H1 (cell line): ENCODE measurements around the gene R3HDM1. TPM values are rescaled to one million over a fixed set of nuclear protein-coding genes. Genes with fewer than 3 reads are reported as not detected.

Source experiments
- CTCF ChIA-PET: fragments of 300-600 bp; sonication (Branson Sonifier 250); formaldehyde crosslinking; loops from one replicate; lab custom pipeline; 2021; ENCODE audit not compliant: partially characterized antibody; lab: Charles Lee
- POLR2A ChIA-PET: fragments of 300-600 bp; sonication (Branson Sonifier 250); formaldehyde crosslinking; loops from one replicate; lab custom pipeline; 2021; ENCODE audit warnings: inconsistent platforms; ENCODE audit not compliant: partially characterized antibody; lab: Charles Lee
- DNase-seq, 2 experiments: peaks; one replicate each; pipeline versions ENCODE4 v3.0.0 to v3.0.0-alpha.2; 2010 to 2022; ENCODE audit warnings: low spot score in 2 of 2, low read depth in 1 of 2, mixed read lengths in 1 of 2
- FAIRE-seq: peaks from 2 replicates; lab custom pipeline; 2011; peaks lifted over from hg19 to GRCh38; lab: Jason Lieb, UNC
- H2AFZ ChIP-seq: 2 replicates; pipeline ENCODE4 v1.8.1; 2012; ENCODE audit warnings: low read length, inconsistent platforms
- H2AK5ac ChIP-seq: 2 replicates; pipeline ENCODE4 v1.6.1; 2013; ENCODE audit warnings: low read depth, low read length
- H2BK120ac ChIP-seq: replicated peaks from 2 replicates; pipeline ENCODE3; 2013; ENCODE audit warnings: low read depth, low read length, inconsistent platforms
- H2BK12ac ChIP-seq: 2 replicates; pipeline ENCODE4 v1.6.1; 2013; ENCODE audit warnings: low read depth, low read length
- H2BK15ac ChIP-seq: 2 replicates; pipeline ENCODE4 v1.6.1; 2013; ENCODE audit warnings: low read length
- H2BK20ac ChIP-seq: 2 replicates; pipeline ENCODE4 v1.6.1; 2013; ENCODE audit warnings: low read length
- H2BK5ac ChIP-seq: 2 replicates; pipeline ENCODE4 v1.6.1; 2013; ENCODE audit warnings: low read depth, low read length
- H3K14ac ChIP-seq: 2 replicates; pipeline ENCODE4 v1.6.1; 2013; ENCODE audit warnings: inconsistent platforms; ENCODE audit not compliant: insufficient read length
- H3K18ac ChIP-seq: 2 replicates; pipeline ENCODE4 v1.6.1; 2013; ENCODE audit warnings: low read length; ENCODE audit errors: extremely low read depth
- H3K23ac ChIP-seq: 2 replicates; pipeline ENCODE4 v1.6.1; 2013; ENCODE audit warnings: inconsistent platforms; ENCODE audit not compliant: insufficient read length
- H3K23me2 ChIP-seq: 2 replicates; pipeline ENCODE4 v1.6.1; 2013; ENCODE audit warnings: low read depth, low read length
- H3K27ac ChIP-seq: 2 replicates; pipeline ENCODE4 v1.6.1; 2011; ENCODE audit warnings: low read depth, low read length, inconsistent platforms
- H3K27me3 ChIP-seq, 4 experiments: replicated peaks in 1 of 4; 1 replicate in 1 of 4; 2 replicates in 3 of 4; pipeline versions ENCODE4 v1.6.1 to v1.8.1; 2011 to 2013; ENCODE audit warnings: low read length in 3 of 4, mild to moderate bottlenecking in 3 of 4, inconsistent platforms in 2 of 4, mixed read lengths in 2 of 4, moderate library complexity in 1 of 4; ENCODE audit not compliant: control insufficient read depth in 3 of 4, insufficient read depth in 3 of 4; ENCODE audit errors: extremely low read depth in 1 of 4
- H3K36me3 ChIP-seq, 4 experiments: 2 replicates each; pipeline versions ENCODE4 v1.6.1 to v1.8.1; 2011 to 2013; ENCODE audit warnings: mild to moderate bottlenecking in 4 of 4, low read length in 3 of 4, moderate library complexity in 2 of 4, control low read depth in 1 of 4, inconsistent platforms in 1 of 4; ENCODE audit not compliant: insufficient read depth in 4 of 4, control insufficient read depth in 2 of 4
- H3K4ac ChIP-seq: replicated peaks from 2 replicates; pipeline ENCODE3; 2013; ENCODE audit warnings: low read length, low read depth, mixed read lengths, inconsistent platforms; ENCODE audit not compliant: insufficient read length
- H3K4me1 ChIP-seq, 4 experiments: replicated peaks in 1 of 4; 1 replicate in 1 of 4; 2 replicates in 3 of 4; pipeline versions ENCODE4 v1.6.1 to v1.8.1; 2011 to 2013; ENCODE audit warnings: low read length in 3 of 4, inconsistent platforms in 2 of 4, mixed read lengths in 1 of 4; ENCODE audit not compliant: insufficient read depth in 4 of 4, control insufficient read depth in 3 of 4
- H3K4me2 ChIP-seq, 2 experiments: 2 replicates each; pipeline versions ENCODE4 v1.6.1 to v1.8.1; 2011 to 2013; ENCODE audit warnings: low read depth in 2 of 2, low read length in 2 of 2, control low read depth in 1 of 2, inconsistent platforms in 1 of 2, mild to moderate bottlenecking in 1 of 2; ENCODE audit not compliant: insufficient read depth in 1 of 2
- H3K4me3 ChIP-seq, 4 experiments: fragments of 200-600, 300-600 bp in 1 of 4; sonication (generic), shearing (Covaris generic), sonication (Bioruptor Twin) in 1 of 4; 2 replicates each; pipeline versions ENCODE4 v1.5.1 to v1.8.1; 2011 to 2016; ENCODE audit warnings: low read length in 4 of 4, low read depth in 3 of 4, control low read depth in 2 of 4, inconsistent platforms in 2 of 4, mild to moderate bottlenecking in 2 of 4, mixed read lengths in 1 of 4, moderate library complexity in 1 of 4; ENCODE audit not compliant: insufficient read depth in 2 of 4; ENCODE audit errors: extremely low read depth in 1 of 4
- H3K56ac ChIP-seq: replicated peaks from 2 replicates; pipeline ENCODE3; 2013; ENCODE audit warnings: low read depth, mild to moderate bottlenecking, mixed read lengths, low read length, inconsistent platforms; ENCODE audit not compliant: insufficient read length
- H3K79me1 ChIP-seq: 2 replicates; pipeline ENCODE4 v1.6.1; 2013; ENCODE audit warnings: low read depth, low read length, control low read depth
- H3K79me2 ChIP-seq, 2 experiments: 2 replicates each; pipeline versions ENCODE4 v1.6.1 to v1.8.1; 2012 to 2013; ENCODE audit warnings: low read length in 2 of 2, mild to moderate bottlenecking in 2 of 2, inconsistent platforms in 1 of 2; ENCODE audit not compliant: insufficient read depth in 2 of 2, control insufficient read depth in 1 of 2
- H3K9ac ChIP-seq, 4 experiments: replicated peaks in 1 of 4; 1 replicate in 1 of 4; 2 replicates in 3 of 4; pipeline versions ENCODE4 v1.6.1 to v1.8.1; 2011 to 2013; ENCODE audit warnings: low read depth in 3 of 4, low read length in 3 of 4, control low read depth in 2 of 4, mild to moderate bottlenecking in 2 of 4, moderate library complexity in 2 of 4, inconsistent platforms in 1 of 4; ENCODE audit errors: extremely low read depth in 1 of 4
- H3K9me3 ChIP-seq, 2 experiments: 2 replicates each; pipeline versions ENCODE4 v1.6.1 to v1.8.1; 2012 to 2013; ENCODE audit warnings: mild to moderate bottlenecking in 2 of 2, moderate library complexity in 2 of 2, control low read depth in 1 of 2, inconsistent platforms in 1 of 2, low read depth in 1 of 2, low read length in 1 of 2, mixed read lengths in 1 of 2; ENCODE audit not compliant: insufficient read depth in 2 of 2
- H4K20me1 ChIP-seq, 2 experiments: replicated peaks in 1 of 2; 2 replicates each; pipeline versions ENCODE3 to v1.8.1; 2011 to 2013; ENCODE audit warnings: inconsistent platforms in 2 of 2, low read length in 2 of 2, mild to moderate bottlenecking in 1 of 2; ENCODE audit not compliant: insufficient read depth in 2 of 2, control insufficient read depth in 1 of 2
- H4K5ac ChIP-seq: 2 replicates; pipeline ENCODE4 v1.6.1; 2013; ENCODE audit warnings: low read length, low read depth, mixed read lengths, inconsistent platforms; ENCODE audit not compliant: insufficient read length
- H4K8ac ChIP-seq: 2 replicates; pipeline ENCODE4 v1.8.0; 2013; ENCODE audit warnings: mild to moderate bottlenecking, moderate library complexity, low read length, inconsistent platforms; ENCODE audit not compliant: insufficient read depth; ENCODE audit errors: extremely low read depth
- H4K91ac ChIP-seq: replicated peaks from 2 replicates; pipeline ENCODE3; 2013; ENCODE audit warnings: low read length, mixed read lengths, inconsistent platforms; ENCODE audit not compliant: insufficient read length
- BACH1 ChIP-seq: IDR thresholded peaks from 2 replicates; pipeline ENCODE4 v1.6.1; 2012; ENCODE audit warnings: low read length, improper control_type of control experiment
- BRCA1 ChIP-seq: IDR thresholded peaks from 2 replicates; pipeline ENCODE4 v1.6.1; 2012; ENCODE audit warnings: low read depth, low read length, improper control_type of control experiment
- CBX8 ChIP-seq: fragments of 300-800, 300-1000 bp; sonication (generic); IDR thresholded peaks from 2 replicates; pipeline ENCODE4 v1.7.1; 2016; ENCODE audit warnings: low read depth, low read length, borderline replicate concordance
- CHD1 ChIP-seq: IDR thresholded peaks from 2 replicates; pipeline ENCODE4 v1.6.1; 2012; ENCODE audit warnings: low read depth, low read length, improper control_type of control experiment
- CHD2 ChIP-seq: IDR thresholded peaks from 2 replicates; pipeline ENCODE4 v1.6.1; 2012; ENCODE audit warnings: low read length, improper control_type of control experiment
- EGR1 ChIP-seq: IDR thresholded peaks from 2 replicates; pipeline ENCODE4 v1.6.1; 2011; ENCODE audit warnings: low read depth, low read length, borderline replicate concordance
- JUND ChIP-seq: IDR thresholded peaks from 2 replicates; pipeline ENCODE4 v1.6.1; 2011; ENCODE audit warnings: mild to moderate bottlenecking, improper control_type of control experiment, low read length
- NANOG ChIP-seq: IDR thresholded peaks from 2 replicates; pipeline ENCODE4 v1.6.1; 2011; ENCODE audit warnings: low read length, low read depth, mild to moderate bottlenecking, inconsistent platforms; ENCODE audit not compliant: insufficient read depth, poor library complexity, severe bottlenecking
- NRF1 ChIP-seq: IDR thresholded peaks from 2 replicates; pipeline ENCODE4 v1.6.1; 2011; ENCODE audit warnings: mild to moderate bottlenecking, low read depth, low read length, improper control_type of control experiment
- POLR2A ChIP-seq, 2 experiments: IDR thresholded peaks; 1 replicate in 1 of 2; 2 replicates in 1 of 2; pipeline ENCODE4 v1.6.1; 2011; ENCODE audit warnings: low read depth in 2 of 2, low read length in 2 of 2, mild to moderate bottlenecking in 2 of 2; ENCODE audit errors: control extremely low read depth in 1 of 2
- SAP30 ChIP-seq: fragments of 300-600 bp; sonication (generic); IDR thresholded peaks from 2 replicates; pipeline ENCODE4 v1.7.1; 2012; ENCODE audit warnings: low read length, moderate library complexity, mild to moderate bottlenecking, inconsistent platforms; ENCODE audit not compliant: insufficient read depth, insufficient replicate concordance
- SP1 ChIP-seq: IDR thresholded peaks from 2 replicates; pipeline ENCODE4 v1.6.1; 2011; ENCODE audit warnings: low read depth, low read length
- SP4 ChIP-seq: IDR thresholded peaks from 2 replicates; pipeline ENCODE4 v1.6.1; 2012; ENCODE audit warnings: low read length, inconsistent platforms
- SRF ChIP-seq: IDR thresholded peaks from 2 replicates; pipeline ENCODE4 v1.6.1; 2011; ENCODE audit warnings: mild to moderate bottlenecking, low read depth, low read length, moderate library complexity
- TAF7 ChIP-seq: optimal IDR thresholded peaks from 2 replicates; pipeline ENCODE3; 2011; ENCODE audit warnings: low read depth, mild to moderate bottlenecking, inconsistent platforms, low read length, moderate library complexity, borderline replicate concordance
- WGBS, 2 experiments: shearing (Covaris generic) in 1 of 2; methylation state at CpG; one replicate each; pipeline versions ENCODE4 v1.1.6 to v1.1.7; 2013 to 2015; ENCODE audit warnings: low lambda C conversion rate in 2 of 2, mixed read lengths in 2 of 2, inconsistent platforms in 1 of 2, low coverage in 1 of 2, missing lambda C conversion rate in 1 of 2; ENCODE audit not compliant: insufficient replicate concordance in 2 of 2, insufficient coverage in 1 of 2, insufficient read length in 1 of 2; ENCODE audit errors: extremely low coverage in 1 of 2, missing lambda C conversion rate in 1 of 2; 5-methylcytosine and 5-hydroxymethylcytosine counted together
- polyA plus RNA-seq, 7 experiments: library from polyadenylated mRNA; depleted of rRNA in 3 of 7; stranded (reverse) in 5 of 7; unstranded in 2 of 7; fragments of >200 nt in 5 of 7; fragments of 200-250 nt in 2 of 7; gene quantifications; 1 replicate in 5 of 7; 2 replicates in 1 of 7; 4 replicates in 1 of 7; pipeline versions ENCODE4 v1.2.1 to v1.2.3, GENCODE V29; 2011 to 2013; ENCODE audit warnings: missing spikeins in 2 of 7, mixed read lengths in 2 of 7
- total RNA-seq: library from RNA; stranded (reverse); fragmentation: NEBNext Ultra II Directional; extraction: Animal tissue kit (Norgen Biotek cat#: 25700); gene quantifications from 2 replicates; pipeline ENCODE4 v1.2.1, GENCODE V29; 2021
- TF ChIP-seq, protein P1 (sequence below): IDR thresholded peaks from 2 replicates; pipeline ENCODE4 v1.6.1; 2012; ENCODE audit warnings: inconsistent platforms

Gene R3HDM1
- total and polyA plus RNA-seq, 2 of the 8 experiments (the other 6 are each of a cell fraction or from before 2014, with no cell fraction given), result 77.7 to 120 TPM

DNA sequence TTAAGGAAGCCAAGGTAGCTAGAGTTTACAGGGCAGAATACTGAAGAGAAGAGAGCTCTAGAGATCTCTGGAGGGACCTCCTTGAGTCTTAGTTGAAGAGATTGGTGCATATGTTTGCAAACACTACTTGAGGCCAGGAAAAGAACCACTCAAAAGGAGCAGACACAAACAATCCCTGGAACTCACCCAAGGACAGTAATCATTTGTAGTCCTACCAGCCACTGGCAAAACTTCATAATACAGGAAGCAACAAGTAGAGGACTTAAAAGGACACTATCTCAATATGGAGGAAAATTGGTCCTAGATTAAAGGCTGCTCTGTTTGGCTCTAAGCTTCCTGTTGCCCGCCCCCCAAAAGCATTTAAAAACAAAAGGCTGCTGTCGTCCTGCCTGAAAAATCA is 163.4 kb downstream of the R3HDM1 start:
- Histone ChIP-seq H2BK15ac (no peak overlapping the region), H3K4ac (no peak overlapping the region), H4K20me1 (peaks cover 0 to 2% of the 10 kb centered on the region in 2 experiments), H3K14ac (no peak overlapping the region), H4K8ac (no peak overlapping the region), H3K56ac (no peak overlapping the region), H3K18ac (no peak overlapping the region), H3K9me3 (no peaks in the 10 kb centered on the region), H2BK12ac (no peak overlapping the region), H3K79me2 (no peaks in the 10 kb centered on the region), H3K4me1 (no peaks in the 10 kb centered on the region), H3K36me3 (peaks cover 0 to 2% (median 0%) of the 10 kb centered on the region in 4 experiments; a peak in 3 of 8 replicates), H2BK5ac (no peak overlapping the region), H4K5ac (no peak overlapping the region), H3K27me3 (no peaks in the 10 kb centered on the region), H4K91ac (no peak overlapping the region), H3K27ac (no peak overlapping the region), H3K23ac (no peak overlapping the region), H3K4me2 (no peak overlapping the region), H3K23me2 (no peaks in the 10 kb centered on the region; the same call in 1 of the 2 replicates), H2BK20ac (no peak overlapping the region), H2AFZ (no peak overlapping the region), H3K9ac (no peak overlapping the region), H3K79me1 (no peaks in the 10 kb centered on the region), H2BK120ac (no peak overlapping the region), H3K4me3 (no peak overlapping the region), H2AK5ac (no peak overlapping the region)
- POLR2A ChIA-PET, result no interaction called here
- WGBS, 2 experiments, result 94% methylated on average over 2 of the region's 2 CpGs; no CpG with 5 or more reads in 1 of the 2 experiments
- FAIRE-seq (no peak), DNase-seq (no peak)
- CTCF ChIA-PET, result interaction anchor here (1.1 to 2.4 kb wide), 2 partner anchors 15 to 17 kb away, joined by 3 to 10 read pairs; no protein-coding TSS in a partner anchor
- TF ChIP-seq CHD2 (no peak), BRCA1 (no peak), NRF1 (no peak), CBX8 (no peak), CHD1 (no peak), POLR2A (IDR thresholded peaks at IDR 0.05; ENCODE audit: control extremely low read depth in 1 of 2, low read depth in 2 of 2, low read length in 2 of 2) (no peak), TAF7 (no peak), SP4 (no peak), NANOG (no peak), BACH1 (no peak), EGR1 (no peak), JUND (no peak), SP1 (no peak), SRF (no peak), SAP30 (no peak)
- TF ChIP-seq, protein P1, sequence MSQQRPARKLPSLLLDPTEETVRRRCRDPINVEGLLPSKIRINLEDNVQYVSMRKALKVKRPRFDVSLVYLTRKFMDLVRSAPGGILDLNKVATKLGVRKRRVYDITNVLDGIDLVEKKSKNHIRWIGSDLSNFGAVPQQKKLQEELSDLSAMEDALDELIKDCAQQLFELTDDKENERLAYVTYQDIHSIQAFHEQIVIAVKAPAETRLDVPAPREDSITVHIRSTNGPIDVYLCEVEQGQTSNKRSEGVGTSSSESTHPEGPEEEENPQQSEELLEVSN, result no peak
